H1 (cell line): ENCODE measurements around the gene SOX2. TPM values are rescaled to one million over a fixed set of nuclear protein-coding genes. Genes with fewer than 3 reads are reported as not detected.

Source experiments
- ASH2L ChIP-seq: fragments of 200-600, 300-600 bp; sonication (generic); IDR thresholded peaks from one replicate; pipeline ENCODE4 v1.7.1; 2017; ENCODE audit warnings: low read length
- ATF3 ChIP-seq: IDR thresholded peaks from 2 replicates; pipeline ENCODE4 v1.6.1; 2011; ENCODE audit warnings: low read depth, mild to moderate bottlenecking, low read length; ENCODE audit not compliant: insufficient read depth
- CBX5 ChIP-seq: fragments of 300-800, 300-1000 bp; sonication (generic); IDR thresholded peaks from 2 replicates; pipeline ENCODE4 v1.7.1; 2016; ENCODE audit warnings: antibody characterized with exemption, low read length, low read depth
- E2F6 ChIP-seq: IDR thresholded peaks from 2 replicates; pipeline ENCODE4 v1.6.1; 2012; ENCODE audit warnings: inconsistent platforms
- EP300 ChIP-seq, 2 experiments: IDR thresholded peaks; 1 replicate in 1 of 2; 2 replicates in 1 of 2; pipeline ENCODE4 v1.6.1; 2011 to 2012; ENCODE audit warnings: low read depth in 2 of 2, low read length in 2 of 2, mild to moderate bottlenecking in 2 of 2, borderline replicate concordance in 1 of 2, inconsistent platforms in 1 of 2, moderate library complexity in 1 of 2
- JUND ChIP-seq: IDR thresholded peaks from 2 replicates; pipeline ENCODE4 v1.6.1; 2011; ENCODE audit warnings: mild to moderate bottlenecking, improper control_type of control experiment, low read length
- KDM1A ChIP-seq: fragments of 200-600, 300-600 bp; sonication (generic); IDR thresholded peaks from 2 replicates; pipeline ENCODE4 v1.7.1; 2016; ENCODE audit warnings: mild to moderate bottlenecking, low read length, borderline replicate concordance
- MAX ChIP-seq: IDR thresholded peaks from 2 replicates; pipeline ENCODE4 v1.6.1; 2012; ENCODE audit warnings: inconsistent platforms
- NANOG ChIP-seq: IDR thresholded peaks from 2 replicates; pipeline ENCODE4 v1.6.1; 2011; ENCODE audit warnings: low read length, low read depth, mild to moderate bottlenecking, inconsistent platforms; ENCODE audit not compliant: insufficient read depth, poor library complexity, severe bottlenecking
- POLR2A ChIP-seq, 2 experiments: IDR thresholded peaks; 1 replicate in 1 of 2; 2 replicates in 1 of 2; pipeline ENCODE4 v1.6.1; 2011; ENCODE audit warnings: low read depth in 2 of 2, low read length in 2 of 2, mild to moderate bottlenecking in 2 of 2; ENCODE audit errors: control extremely low read depth in 1 of 2
- POLR2AphosphoS5 ChIP-seq: IDR thresholded peaks from 2 replicates; pipeline ENCODE4 v1.6.1; 2011; ENCODE audit warnings: low read depth, low read length
- POU5F1 ChIP-seq: IDR thresholded peaks from 2 replicates; pipeline ENCODE4 v1.6.1; 2011; ENCODE audit warnings: low read depth, mild to moderate bottlenecking, low read length, moderate library complexity
- RAD21 ChIP-seq, 2 experiments: IDR thresholded peaks in 1 of 2; conservative IDR thresholded peaks in 1 of 2; 2 replicates each; pipeline ENCODE4 v1.6.1; 2011; ENCODE audit warnings: low read depth in 2 of 2, low read length in 2 of 2, improper control_type of control experiment in 1 of 2, inconsistent platforms in 1 of 2, mild to moderate bottlenecking in 1 of 2, moderate library complexity in 1 of 2
- RNF2 ChIP-seq: fragments of 200-900, 300-1000 bp; sonication (generic); IDR thresholded peaks from 2 replicates; pipeline ENCODE4 v1.7.1; 2016; ENCODE audit warnings: borderline replicate concordance, low read depth, mild to moderate bottlenecking, antibody characterized with exemption, low read length; ENCODE audit not compliant: poor library complexity, severe bottlenecking; ENCODE audit errors: missing control alignments
- SIN3A ChIP-seq, 2 experiments: IDR thresholded peaks in 1 of 2; conservative IDR thresholded peaks in 1 of 2; 2 replicates each; pipeline ENCODE4 v1.6.1; 2011 to 2012; ENCODE audit warnings: low read length in 2 of 2, improper control_type of control experiment in 1 of 2, low read depth in 1 of 2, mild to moderate bottlenecking in 1 of 2
- TAF7 ChIP-seq: optimal IDR thresholded peaks from 2 replicates; pipeline ENCODE3; 2011; ENCODE audit warnings: low read depth, mild to moderate bottlenecking, inconsistent platforms, low read length, moderate library complexity, borderline replicate concordance
- TCF12 ChIP-seq: IDR thresholded peaks from 2 replicates; pipeline ENCODE4 v1.6.1; 2011; ENCODE audit warnings: low read depth, mild to moderate bottlenecking, low read length
- polyA plus RNA-seq, 7 experiments: library from polyadenylated mRNA; depleted of rRNA in 3 of 7; stranded (reverse) in 5 of 7; unstranded in 2 of 7; fragments of >200 nt in 5 of 7; fragments of 200-250 nt in 2 of 7; gene quantifications; 1 replicate in 5 of 7; 2 replicates in 1 of 7; 4 replicates in 1 of 7; pipeline versions ENCODE4 v1.2.1 to v1.2.3, GENCODE V29; 2011 to 2013; ENCODE audit warnings: missing spikeins in 2 of 7, mixed read lengths in 2 of 7
- total RNA-seq: library from RNA; stranded (reverse); fragmentation: NEBNext Ultra II Directional; extraction: Animal tissue kit (Norgen Biotek cat#: 25700); gene quantifications from 2 replicates; pipeline ENCODE4 v1.2.1, GENCODE V29; 2021

The SOX2 gene
- total and polyA plus RNA-seq, 2 of the 8 experiments (the other 6 are each of a cell fraction or from before 2014, with no cell fraction given), result 149 to 247 TPM

DNA sequence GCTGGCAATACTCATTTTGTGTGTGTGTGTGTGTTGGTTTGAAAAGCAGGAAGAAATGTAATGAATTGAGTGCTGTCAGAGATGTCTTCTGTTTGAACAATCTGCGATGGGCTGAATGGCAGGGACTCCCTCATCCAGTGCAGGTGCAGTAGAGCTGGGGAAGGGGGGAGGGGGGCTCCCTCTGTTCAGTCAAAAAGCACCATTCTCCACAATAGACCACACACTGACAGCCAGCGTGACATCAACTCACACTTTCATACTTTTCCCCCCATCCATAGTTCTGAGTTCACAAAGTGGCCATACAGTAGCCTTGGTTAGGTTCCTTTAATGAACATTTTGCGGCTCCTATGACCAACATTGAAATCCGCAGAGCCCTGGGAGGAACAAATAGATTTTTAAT, 10.4 kb downstream of the SOX2 start (continued):
- TF ChIP-seq ATF3 (no peak), POLR2A (IDR thresholded peaks at IDR 0.05; ENCODE audit: control extremely low read depth in 1 of 2, low read depth in 2 of 2, low read length in 2 of 2) (no peak), POU5F1 (no peak), JUND (no peak), NANOG (no peak), E2F6 (0 out of 2 replicates have a peak, but pooled peaks have one; percentile 46), EP300 (IDR thresholded peaks at IDR 0.05; ENCODE audit: borderline replicate concordance in 1 of 2, low read depth in 2 of 2, low read length in 2 of 2) (peak in 1 of 2 experiments; percentile 60; a peak in 1 of 3 replicates), RNF2 (no peak), RAD21 (IDR thresholded peaks at IDR 0.05 in 1 of 2, conservative IDR thresholded peaks at IDR 0.05 in 1 of 2; ENCODE audit: low read depth in 2 of 2, low read length in 2 of 2) (0 out of 4 replicates have a peak, but pooled peaks of 1 of the 2 experiments have one; percentile 1), MAX (no peak), TAF7 (no peak), SIN3A (conservative IDR thresholded peaks at IDR 0.05 in 1 of 2, IDR thresholded peaks at IDR 0.05 in 1 of 2; ENCODE audit: low read depth in 1 of 2, low read length in 2 of 2) (peak; percentile 66 to 81; a peak in 1 of 4 replicates), KDM1A (no peak), POLR2AphosphoS5 (peak; percentile 25; the same call in 1 of the 2 replicates), CBX5 (no peak), TCF12 (peak; percentile 96), ASH2L (no peak)
